NCI-H446 treated with DMSO at 0.1 percent for 48 hours (cell line): ENCODE results near the gene NPLOC4.
A peak's percentile ranks its signal among the peaks of the same experiment; 100 is the strongest.
"Not testable (repeated sequence)": the region's sequence is repeated elsewhere in the genome, so short reads cannot be mapped to it uniquely, and the experiment has no call there.

Source experiments
- DNase-seq: peaks from one replicate; lab custom pipeline; 2025; lab: John Stamatoyannopoulos, UW

The NPLOC4 gene

GRCh38 chr17:81631482-81631881 is 5.4 kb downstream of the NPLOC4 start:
- DNase-seq, result no peak

- no peak for DNase-seq
These were observed 6.6 kb downstream of the NPLOC4 start for GRCh38 chr17:81630274-81630673.

- no peak for DNase-seq
These were observed 15.3 kb downstream of the NPLOC4 start for GRCh38 chr17:81621494-81622130.

- not testable (repeated sequence) for DNase-seq
These were observed 18.6 kb downstream of the NPLOC4 start for GRCh38 chr17:81618307-81618706.

- no peak for DNase-seq
These were observed 20.0 kb downstream of the NPLOC4 start for GRCh38 chr17:81616877-81617276.

GRCh38 chr17:81615401-81615930 is 21.4 kb downstream of the NPLOC4 start:
- no peak for DNase-seq

- DNase-seq, result no peak
These were observed 24.5 kb downstream of the NPLOC4 start for GRCh38 chr17:81612172-81612970.

GRCh38 chr17:81609541-81610311 is 27.2 kb downstream of the NPLOC4 start:
- no peak for DNase-seq

GRCh38 chr17:81608605-81609004 is 28.3 kb downstream of the NPLOC4 start:
- no peak for DNase-seq

- no peak for DNase-seq
These were observed 28.8 kb downstream of the NPLOC4 start for GRCh38 chr17:81608082-81608481.

- no peak for DNase-seq
These were observed 29.5 kb downstream of the NPLOC4 start for GRCh38 chr17:81607431-81607830.

GRCh38 chr17:81603846-81604610 is 32.9 kb downstream of the NPLOC4 start:
- no peak for DNase-seq

GRCh38 chr17:81601525-81602120 is 35.3 kb downstream of the NPLOC4 start:
- peak; percentile 49 for DNase-seq

- no peak for DNase-seq
These were observed 37.0 kb downstream of the NPLOC4 start for GRCh38 chr17:81599719-81600486.

GRCh38 chr17:81593105-81593871 is 43.6 kb downstream of the NPLOC4 start:
- no peak for DNase-seq

- no peak for DNase-seq
These were observed 44.9 kb downstream of the NPLOC4 start for GRCh38 chr17:81591971-81592370.

GRCh38 chr17:81590121-81590520 is 46.8 kb downstream of the NPLOC4 start:
- no peak for DNase-seq

- no peak for DNase-seq
These were observed 47.3 kb downstream of the NPLOC4 start for GRCh38 chr17:81589612-81590011.

- DNase-seq, result no peak
These were observed 50.8 kb downstream of the NPLOC4 start for GRCh38 chr17:81586096-81586495.

GRCh38 chr17:81584771-81585170 is 52.1 kb downstream of the NPLOC4 start:
- not testable (repeated sequence) for DNase-seq
